Activated CD4-positive, alpha-beta T cell treated with anti-CD3 and anti-CD28 coated beads, Interleukin-2, amount 10 ng/mL, durations not matched to agents 7 days and 5 days (primary cell): ENCODE results near the gene HOXA6. TPM values are rescaled to one million over a fixed set of nuclear protein-coding genes. Genes with fewer than 3 reads are reported as not detected.

Source experiments
- CTCF ChIA-PET: fragments of 350-600 bp; sonication (Branson Sonifier 250); formaldehyde crosslinking; loops from one replicate; lab custom pipeline; 2021; ENCODE audit warnings: antibody characterized with exemption; lab: Charles Lee
- POLR2A ChIA-PET: fragments of 350-600 bp; sonication (Branson Sonifier 250); formaldehyde crosslinking; loops from one replicate; lab custom pipeline; 2021; ENCODE audit warnings: antibody characterized with exemption; lab: Charles Lee
- DNase-seq: peaks from one replicate; pipeline ENCODE4 v3.0.0-alpha.2; 2020
- H3K27ac Mint-ChIP-seq: one replicate; pipeline ENCODE4 v1.8.0; 2021; ENCODE audit warnings: mild to moderate bottlenecking, moderate library complexity, mixed read lengths
- H3K27me3 Mint-ChIP-seq: one replicate; pipeline ENCODE4 v1.8.0; 2021; ENCODE audit warnings: mixed read lengths
- H3K36me3 Mint-ChIP-seq: one replicate; pipeline ENCODE4 v1.8.0; 2021; ENCODE audit warnings: low read depth, mixed read lengths
- H3K4me1 Mint-ChIP-seq: one replicate; pipeline ENCODE4 v1.8.0; 2021; ENCODE audit warnings: mixed read lengths
- H3K4me3 Mint-ChIP-seq: one replicate; pipeline ENCODE4 v1.8.0; 2021; ENCODE audit warnings: mild to moderate bottlenecking, moderate library complexity, mixed read lengths
- H3K9me3 Mint-ChIP-seq: one replicate; pipeline ENCODE4 v1.8.0; 2021; ENCODE audit warnings: mixed read lengths
- total RNA-seq, 2 experiments: library from RNA; stranded (reverse); gene quantifications; one replicate each; pipeline ENCODE4 v1.2.3, GENCODE V29; 2021

The HOXA6 gene
- total RNA-seq, 2 experiments from 2014 or later = not detected

GRCh38 chr7:27168265-27168947 is 20.8 kb upstream of the HOXA6 start:
- peak overlapping the region; percentile 13 for H3K27ac Mint-ChIP-seq
- peak overlapping the region; percentile 30 for H3K4me3 Mint-ChIP-seq
- no peak for DNase-seq
- peaks cover 75% of the 10 kb centered on the region for H3K27me3 Mint-ChIP-seq
- peaks cover 13% of the 10 kb centered on the region for H3K4me1 Mint-ChIP-seq
- no peaks in the 10 kb centered on the region for H3K9me3 Mint-ChIP-seq
- H3K36me3 Mint-ChIP-seq = peaks cover 8% of the 10 kb centered on the region
- POLR2A ChIA-PET = no interaction called here
- CTCF ChIA-PET = interaction anchor here (0.9 to 1.6 kb wide), 5 partner anchors 11 to 31 kb away, joined by 3 to 7 read pairs (median 4); partner anchors contain the start of genes HOXA11, HOXA13 and HOXA7

GRCh38 chr7:27167916-27168264 is 20.3 kb upstream of the HOXA6 start:
- H3K36me3 Mint-ChIP-seq = peaks cover 8% of the 10 kb centered on the region
- POLR2A ChIA-PET = no interaction called here
- no peaks in the 10 kb centered on the region for H3K9me3 Mint-ChIP-seq
- H3K4me1 Mint-ChIP-seq = peaks cover 13% of the 10 kb centered on the region
- peak overlapping the region; percentile 13 for H3K27ac Mint-ChIP-seq
- H3K27me3 Mint-ChIP-seq = peaks cover 78% of the 10 kb centered on the region
- H3K4me3 Mint-ChIP-seq = no peak overlapping the region
- CTCF ChIA-PET = interaction anchor here (1.2 to 1.6 kb wide), 2 partner anchors 12 to 13 kb away, joined by 3 to 6 read pairs; no protein-coding TSS in a partner anchor
- DNase-seq = no peak

GRCh38 chr7:27166531-27167505 is 19.2 kb upstream of the HOXA6 start:
- Mint-ChIP-seq H3K9me3 (no peaks in the 10 kb centered on the region), H3K27ac (peak overlapping the region; percentile 19), H3K27me3 (peaks cover 81% of the 10 kb centered on the region), H3K4me3 (peak overlapping the region; percentile 39), H3K4me1 (peaks cover 10% of the 10 kb centered on the region), H3K36me3 (peaks cover 6% of the 10 kb centered on the region)
- POLR2A ChIA-PET = no interaction called here
- CTCF ChIA-PET = interaction anchor here (1.0 to 1.9 kb wide), 6 partner anchors 10 to 76 kb away, joined by 3 to 6 read pairs (median 4); partner anchors contain the start of gene EVX1
- DNase-seq = no peak

- peak overlapping the region; percentile 86 for H3K27ac Mint-ChIP-seq
- peaks cover 4% of the 10 kb centered on the region for H3K36me3 Mint-ChIP-seq
- POLR2A ChIA-PET = no interaction called here
These were observed 18.5 kb upstream of the HOXA6 start for GRCh38 chr7:27165996-27166530.

GRCh38 chr7:27165089-27165995 is 17.8 kb upstream of the HOXA6 start, which contains the start of gene HOXA9:
HOXA9 (minus strand) TSS chr7:27165537; CDS start chr7:27165457, 80 bp downstream.
- POLR2A ChIA-PET = no interaction called here
- peak within 1 kb of the TSS; percentile 27 for H3K4me3 Mint-ChIP-seq
- H3K27ac Mint-ChIP-seq = peak within 1 kb of the TSS; percentile 86
- peaks cover 11% of the 10 kb centered on the region for H3K4me1 Mint-ChIP-seq
- CTCF ChIA-PET = interaction anchor here (1.0 to 1.9 kb wide), 4 partner anchors 13 to 77 kb away, joined by 3 to 6 read pairs (median 4); partner anchors contain the start of gene EVX1
- DNase-seq = no peak
- H3K36me3 Mint-ChIP-seq = peaks cover 4% of the 10 kb centered on the region
- no peaks in the 10 kb centered on the region for H3K9me3 Mint-ChIP-seq
- peaks cover 76% of the 10 kb centered on the region for H3K27me3 Mint-ChIP-seq

More at GRCh38 chr7:27165996-27166530, 18.5 kb upstream of the HOXA6 start:
- peaks cover 9% of the 10 kb centered on the region for H3K4me1 Mint-ChIP-seq
- peaks cover 79% of the 10 kb centered on the region for H3K27me3 Mint-ChIP-seq
- CTCF ChIA-PET = interaction anchor here (1.0 to 1.9 kb wide), 6 partner anchors 9 to 76 kb away, joined by 3 to 6 read pairs (median 4); partner anchors contain the start of gene EVX1
- H3K9me3 Mint-ChIP-seq = no peaks in the 10 kb centered on the region
- H3K4me3 Mint-ChIP-seq = peak overlapping the region; percentile 27
- DNase-seq = no peak

GRCh38 chr7:27164367-27165088 is 17.0 kb upstream of the HOXA6 start:
- POLR2A ChIA-PET = no interaction called here
- H3K27ac Mint-ChIP-seq = peak overlapping the region; percentile 36
- H3K36me3 Mint-ChIP-seq = peaks cover 6% of the 10 kb centered on the region
- peaks cover 80% of the 10 kb centered on the region for H3K27me3 Mint-ChIP-seq
- H3K4me1 Mint-ChIP-seq = peaks cover 14% of the 10 kb centered on the region
- CTCF ChIA-PET = interaction anchor here (1.9 kb wide), 1 partner anchor 78 kb away, joined by 6 read pairs; the partner anchor contains the start of gene EVX1
- H3K4me3 Mint-ChIP-seq = no peak overlapping the region
- no peaks in the 10 kb centered on the region for H3K9me3 Mint-ChIP-seq
- DNase-seq = no peak

- ChIA-PET CTCF (no interaction called here), POLR2A (no interaction called here)
- Mint-ChIP-seq H3K27me3 (peaks cover 83% of the 10 kb centered on the region), H3K4me3 (no peak overlapping the region), H3K9me3 (no peaks in the 10 kb centered on the region), H3K36me3 (peaks cover 6% of the 10 kb centered on the region), H3K27ac (no peak overlapping the region), H3K4me1 (peaks cover 14% of the 10 kb centered on the region)
- DNase-seq = no peak
These were observed 16.4 kb upstream of the HOXA6 start for GRCh38 chr7:27164045-27164366.

- Mint-ChIP-seq H3K27ac (no peak overlapping the region), H3K36me3 (peaks cover 2% of the 10 kb centered on the region), H3K27me3 (peaks cover 82% of the 10 kb centered on the region), H3K4me3 (no peak overlapping the region), H3K4me1 (peaks cover 12% of the 10 kb centered on the region), H3K9me3 (no peaks in the 10 kb centered on the region)
- DNase-seq = no peak
- POLR2A ChIA-PET = no interaction called here
- CTCF ChIA-PET = interaction anchor here (0.8 to 1.6 kb wide), 3 partner anchors 13 to 214 kb away, joined by 3 to 10 read pairs (median 4); no protein-coding TSS in a partner anchor
These were observed 15.9 kb upstream of the HOXA6 start for GRCh38 chr7:27163288-27164044.

GRCh38 chr7:27162561-27163287 is 15.2 kb upstream of the HOXA6 start:
- POLR2A ChIA-PET = no interaction called here
- DNase-seq = no peak

More at GRCh38 chr7:27162561-27163287, 15.2 kb upstream of the HOXA6 start:
- H3K9me3 Mint-ChIP-seq = no peaks in the 10 kb centered on the region
- CTCF ChIA-PET = interaction anchor here (0.8 to 2.0 kb wide), 8 partner anchors 10 to 214 kb away, joined by 3 to 10 read pairs (median 4); partner anchors contain the start of gene HOXA13
- H3K27me3 Mint-ChIP-seq = peaks cover 82% of the 10 kb centered on the region
- no peak overlapping the region for H3K4me3 Mint-ChIP-seq
- H3K27ac Mint-ChIP-seq = no peak overlapping the region
- peaks cover 12% of the 10 kb centered on the region for H3K4me1 Mint-ChIP-seq
- peaks cover 2% of the 10 kb centered on the region for H3K36me3 Mint-ChIP-seq
